GM19035 (cell line): Measurements from ENCODE around the gene XYLT1.
"Not testable (repeated sequence)": the region's sequence is repeated elsewhere in the genome, so short reads cannot be mapped to it uniquely, and the experiment has no call there.

ENCODE experiments used
- ATAC-seq: cut with Tn5 transposase; IDR thresholded peaks from one replicate; pipeline ENCODE4 v1.9.1; 2021; ENCODE audit not compliant: unreplicated experiment

The XYLT1 gene

GRCh38 chr16:17340804-17341203, 130.0 kb downstream of the XYLT1 start:
- ATAC-seq, result no peak

- ATAC-seq, result no peak
Observed at GRCh38 chr16:17339764-17340541, 130.8 kb downstream of the XYLT1 start.

DNA sequence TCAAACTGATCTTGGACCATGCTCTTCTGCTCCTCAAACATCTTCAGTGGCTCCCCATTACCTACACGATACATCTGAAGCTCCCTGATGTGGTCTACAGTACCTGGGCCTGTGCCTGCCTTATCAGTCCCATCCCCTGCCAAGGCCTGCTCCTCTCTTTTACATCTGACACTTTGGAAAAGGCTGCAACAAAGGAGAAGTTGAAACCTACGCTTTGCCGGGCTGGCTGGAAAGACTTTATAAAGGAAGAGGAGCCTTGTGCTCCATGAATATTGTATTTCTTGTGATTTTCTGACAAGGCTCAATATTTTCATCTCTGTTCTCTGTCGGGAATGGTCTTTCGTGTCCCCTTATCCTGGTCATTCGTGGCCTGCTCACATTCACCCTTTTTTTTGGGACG, 132.5 kb downstream of the XYLT1 start:
- no peak for ATAC-seq

GRCh38 chr16:17336530-17336900, 134.2 kb downstream of the XYLT1 start:
- ATAC-seq, result no peak

DNA sequence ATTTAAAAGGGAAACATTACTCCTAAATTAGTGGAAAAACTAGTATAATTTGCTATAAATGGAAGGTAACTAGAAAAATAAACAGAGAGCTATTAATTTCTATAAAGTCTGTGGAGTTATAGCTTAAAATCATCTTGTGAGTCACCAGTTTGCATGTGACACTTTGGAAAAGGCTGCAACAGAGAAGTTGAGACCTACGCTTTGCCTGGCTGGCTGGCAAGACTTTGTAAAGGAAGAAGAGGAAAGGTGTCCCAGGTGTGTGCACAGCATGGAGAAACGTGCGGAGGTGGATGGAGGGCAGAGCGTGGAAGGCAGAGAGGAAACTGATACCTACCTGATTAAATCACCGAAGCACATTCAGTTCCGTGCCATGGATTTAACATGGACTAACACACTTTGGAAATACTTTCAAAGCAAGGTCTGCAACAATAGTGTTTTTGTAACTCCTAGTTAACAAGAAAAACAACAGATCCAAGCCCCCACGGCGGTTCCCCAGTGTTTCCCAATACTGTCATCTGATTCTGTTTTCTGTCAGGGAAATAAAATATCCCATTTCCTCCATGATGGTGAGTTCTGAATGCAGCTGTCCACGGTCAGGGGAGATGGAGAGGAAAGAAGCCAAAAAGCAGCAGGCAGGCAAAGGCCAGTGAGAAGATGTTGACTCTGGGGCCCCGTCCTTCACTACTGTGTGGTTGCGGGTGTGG, 134.8 kb downstream of the XYLT1 start:
- ATAC-seq, result no peak

DNA sequence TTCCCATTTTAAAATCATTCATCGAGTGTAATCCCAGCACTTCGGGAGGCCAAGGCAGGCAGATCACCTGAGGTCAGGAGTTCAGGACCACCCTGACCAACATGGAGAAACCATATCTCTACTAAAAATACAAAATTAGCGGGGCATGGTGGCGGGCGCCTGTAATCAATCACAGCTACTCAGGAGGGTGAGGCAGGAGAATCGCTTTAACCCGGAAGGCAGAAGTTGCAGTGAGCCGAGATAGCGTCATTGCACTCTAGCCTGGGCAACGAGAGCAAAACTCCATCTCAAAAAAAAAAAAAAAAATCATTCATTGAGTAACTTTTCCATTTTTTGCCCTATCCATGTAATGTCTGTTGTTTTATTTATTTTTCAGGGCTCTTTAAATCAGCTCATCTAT, 135.4 kb downstream of the XYLT1 start:
- ATAC-seq, result not testable (repeated sequence)

- no peak for ATAC-seq
Observed at GRCh38 chr16:17334096-17334495, 136.7 kb downstream of the XYLT1 start.

- no peak for ATAC-seq
Observed at GRCh38 chr16:17333229-17333628, 137.5 kb downstream of the XYLT1 start.

DNA sequence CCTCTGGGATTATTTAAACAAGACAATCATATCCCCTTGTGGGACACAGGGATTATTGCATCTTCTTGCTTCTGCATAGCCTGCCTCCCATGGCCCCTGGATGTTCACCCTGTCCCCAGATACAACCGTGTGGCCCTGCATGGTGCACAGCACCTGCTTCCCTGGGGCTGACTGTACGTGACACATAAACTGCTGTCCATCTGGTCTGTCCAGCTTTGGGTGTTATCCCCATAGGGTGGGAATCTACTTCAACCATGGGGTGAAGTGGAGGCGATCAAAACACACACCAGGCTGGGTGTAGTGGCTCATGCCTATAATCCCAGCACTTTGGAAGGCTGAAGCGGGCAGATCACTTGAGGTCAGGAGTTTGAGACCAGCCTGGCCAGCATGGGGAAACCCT, 138.8 kb downstream of the XYLT1 start:
- ATAC-seq, result no peak

GRCh38 chr16:17331071-17331607, 139.6 kb downstream of the XYLT1 start:
- ATAC-seq, result no peak

DNA sequence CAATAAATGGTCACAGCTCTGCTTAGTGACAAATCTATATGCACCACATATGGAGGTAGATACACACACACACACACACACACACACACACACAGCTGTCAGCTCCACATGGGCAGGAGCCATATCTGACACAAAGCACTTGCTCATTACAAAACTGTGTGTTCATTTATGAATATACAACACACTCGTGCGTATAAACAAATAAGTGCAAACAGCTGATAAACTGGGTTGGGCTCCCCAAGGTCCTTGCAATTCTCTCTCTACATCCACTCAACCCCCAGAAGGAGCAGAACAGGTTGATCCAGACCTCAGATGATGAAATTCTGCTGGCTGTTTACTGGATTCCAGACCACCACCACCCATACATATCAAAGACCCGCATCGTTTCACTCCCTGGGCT, 140.7 kb downstream of the XYLT1 start:
- ATAC-seq, result no peak

DNA sequence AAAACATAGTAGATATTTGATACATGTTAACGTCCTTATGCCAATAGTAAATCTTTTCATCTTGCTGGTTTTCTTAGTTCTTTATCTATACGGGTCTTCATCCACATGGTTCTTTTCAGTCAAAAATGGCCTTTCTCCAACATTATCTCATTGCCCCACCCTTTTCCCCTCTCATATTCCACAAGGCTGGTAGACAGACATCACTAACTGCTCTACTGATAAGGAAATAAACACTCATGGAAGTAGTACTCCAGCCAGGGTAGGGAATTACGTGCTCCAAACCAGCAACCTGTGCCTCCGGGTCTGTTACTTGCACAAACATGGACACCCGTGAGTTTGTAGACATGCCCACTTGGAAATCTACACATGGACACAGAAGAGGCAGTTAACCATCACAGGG, 141.4 kb downstream of the XYLT1 start:
- ATAC-seq, result no peak

DNA sequence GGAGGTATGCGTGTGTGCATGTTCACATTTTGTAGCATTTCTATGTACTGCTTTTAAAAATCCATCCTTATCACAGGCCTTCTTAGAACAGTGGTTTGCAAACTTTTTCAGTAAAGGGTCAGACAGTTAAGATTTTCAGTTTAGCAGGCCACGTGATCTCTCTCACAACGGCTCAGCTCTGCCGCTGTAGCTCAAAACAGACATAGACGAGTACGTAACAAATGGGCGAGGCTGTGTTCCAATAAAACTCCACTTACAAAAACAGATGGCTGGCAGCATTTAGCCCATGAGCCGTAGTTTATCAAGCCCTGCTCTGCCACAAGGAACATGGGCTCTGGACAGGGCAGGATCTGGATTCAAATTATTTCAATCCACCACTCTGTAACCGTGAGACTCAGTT, 141.8 kb downstream of the XYLT1 start:
- ATAC-seq, result no peak

DNA sequence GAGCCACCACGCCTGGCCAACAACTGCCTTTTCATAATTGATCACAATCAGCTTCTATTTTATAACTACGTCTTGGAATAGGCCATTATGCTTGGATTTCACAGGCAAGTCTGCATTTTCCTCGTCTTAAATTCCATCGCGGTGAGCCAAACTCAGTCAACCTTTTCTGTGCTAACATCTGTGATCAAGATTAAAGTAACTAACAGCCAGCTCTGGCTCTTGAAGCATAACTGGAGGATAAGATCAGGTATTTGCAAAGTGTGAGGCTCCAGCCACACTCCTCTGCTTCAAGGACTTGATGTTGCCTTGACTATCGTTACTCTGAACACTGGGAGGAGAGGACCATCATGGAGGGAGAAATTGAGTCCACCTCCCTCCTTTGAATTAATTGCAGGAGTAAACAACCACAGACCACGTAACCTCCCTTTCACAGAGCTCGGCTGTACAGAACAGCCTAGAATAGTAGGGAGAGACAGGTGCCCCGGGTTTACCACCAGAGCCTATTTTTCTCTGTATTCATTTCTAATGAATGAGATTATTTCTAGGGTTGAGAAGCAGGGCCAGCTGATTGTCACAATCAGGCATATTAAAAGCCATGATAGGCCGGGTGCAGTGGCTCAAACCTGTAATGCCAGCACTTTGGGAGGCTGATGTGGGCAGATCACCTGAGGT, 143.0 kb downstream of the XYLT1 start:
- ATAC-seq, result no peak

DNA sequence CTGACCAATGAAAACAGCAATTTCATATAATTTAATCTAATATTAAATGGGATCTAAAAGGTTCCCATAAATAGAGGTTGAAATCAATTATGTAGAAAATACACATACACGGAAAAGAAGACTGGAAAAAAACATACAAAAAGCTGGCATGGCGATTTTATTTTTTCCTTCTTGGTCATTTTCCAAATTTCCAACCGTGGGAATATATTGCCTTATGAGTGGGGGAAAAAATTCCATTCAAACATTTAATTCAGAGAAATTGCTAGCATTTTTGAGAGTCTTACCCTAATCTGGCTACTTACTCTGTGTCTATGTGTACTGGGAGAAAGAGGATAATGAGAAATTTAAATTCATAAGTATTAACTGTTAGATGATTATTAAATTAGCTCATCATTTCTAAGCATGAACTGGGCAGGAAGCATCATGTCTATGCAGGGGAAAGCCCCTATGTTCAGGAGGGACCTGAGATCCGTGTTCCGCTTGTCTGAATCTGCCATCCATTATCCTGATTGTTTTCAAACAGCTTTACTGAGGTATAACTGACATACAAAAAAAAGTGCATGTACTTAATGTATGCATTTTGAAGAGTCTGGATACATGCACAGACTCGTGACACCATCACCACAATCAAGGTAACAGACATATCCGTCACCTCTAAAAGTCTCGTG, 145.2 kb downstream of the XYLT1 start:
- no peak for ATAC-seq

GRCh38 chr16:17324451-17324850, 146.3 kb downstream of the XYLT1 start:
- ATAC-seq, result no peak

DNA sequence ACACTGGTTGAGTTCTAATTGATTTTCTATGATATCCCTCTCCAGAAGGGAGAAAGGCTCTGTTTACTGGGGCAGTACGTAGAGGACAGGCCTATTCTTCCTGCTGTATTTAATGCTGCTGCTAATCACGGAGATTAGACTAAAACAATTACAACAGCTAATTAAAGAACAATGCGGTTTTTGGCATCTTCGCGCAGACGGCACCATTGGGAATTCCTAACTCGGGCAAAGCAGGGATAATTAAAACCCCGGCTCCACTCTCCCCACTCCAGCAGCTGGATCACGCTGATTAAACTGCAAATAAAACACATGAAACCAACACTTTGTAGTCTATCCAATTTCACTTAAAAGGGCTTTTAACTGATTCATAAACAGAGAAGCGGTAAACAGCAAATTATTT, 147.6 kb downstream of the XYLT1 start:
- no peak for ATAC-seq

GRCh38 chr16:17321824-17322223, 148.9 kb downstream of the XYLT1 start:
- ATAC-seq, result no peak

DNA sequence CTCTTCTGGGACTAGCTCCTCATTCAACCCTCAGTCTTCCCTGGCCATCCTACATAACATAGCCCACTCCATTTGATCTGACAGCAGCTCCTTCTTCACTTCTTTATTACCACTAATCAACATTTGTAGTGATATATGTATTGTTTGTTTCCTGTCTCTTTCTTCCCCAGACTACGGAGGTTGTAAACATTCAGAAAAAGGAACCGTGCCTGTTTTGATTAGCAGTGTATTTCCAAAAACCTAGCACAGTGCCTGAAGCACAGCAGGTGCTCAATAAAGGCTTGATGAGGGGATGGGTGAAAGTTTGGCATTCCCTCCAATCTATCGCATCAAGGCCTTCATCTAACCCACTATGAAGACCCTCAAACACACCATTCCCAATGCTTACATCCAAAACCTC, 150.8 kb downstream of the XYLT1 start:
- ATAC-seq, result no peak

DNA sequence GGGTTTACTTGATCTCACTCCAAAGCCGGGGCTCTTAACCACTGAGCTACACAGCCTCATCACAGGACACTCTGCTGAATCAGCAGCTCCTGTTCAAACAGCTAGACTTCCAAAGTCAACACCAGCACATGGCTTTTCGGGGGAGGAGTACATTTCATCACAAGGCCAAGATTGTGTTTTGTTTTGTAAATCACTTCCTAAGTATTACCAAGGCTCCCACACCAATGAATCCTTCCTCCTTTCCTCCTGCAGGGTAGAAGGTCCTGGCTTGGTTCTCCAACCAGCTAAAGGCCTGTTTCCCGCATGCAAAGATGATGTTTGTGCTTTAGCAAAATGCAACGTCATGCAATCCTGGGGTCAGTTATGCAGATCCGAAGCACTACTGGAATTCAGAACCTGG, 152.5 kb downstream of the XYLT1 start:
- ATAC-seq, result no peak

DNA sequence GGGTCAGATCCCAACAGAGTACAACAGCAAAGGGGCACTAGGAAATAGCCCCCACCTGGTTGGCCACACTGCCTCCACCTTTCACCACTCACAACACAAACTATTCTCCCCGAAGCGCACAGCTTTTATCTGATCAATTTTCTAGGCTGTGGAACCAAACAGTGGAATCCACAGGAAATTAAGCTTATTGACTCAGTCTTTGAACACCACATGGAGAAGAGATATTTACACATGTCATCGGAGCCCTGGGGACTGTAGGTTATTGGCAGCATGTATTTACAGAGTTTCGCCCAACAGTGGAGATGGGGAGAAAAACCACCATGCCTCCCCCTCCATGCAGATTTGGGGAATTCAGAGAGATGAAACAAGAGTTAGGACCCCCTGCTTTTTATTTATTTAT, 154.8 kb downstream of the XYLT1 start:
- no peak for ATAC-seq
